Nephron progenitor cell (in vitro differentiated cells): ENCODE data around the gene NDUFV3.
"Not testable (repeated sequence)": the region's sequence is repeated elsewhere in the genome, so short reads cannot be mapped to it uniquely, and the experiment has no call there.

Experiments used
- DNase-seq: peaks from one replicate; pipeline ENCODE4 v3.0.0; 2021
- H3K27ac Mint-ChIP-seq: 2 replicates; pipeline ENCODE4 v1.8.0; 2021; ENCODE audit warnings: mild to moderate bottlenecking, moderate library complexity, mixed read lengths
- H3K27me3 Mint-ChIP-seq: 2 replicates; pipeline ENCODE4 v1.8.0; 2021; ENCODE audit warnings: mild to moderate bottlenecking, low read depth, mixed read lengths; ENCODE audit not compliant: poor library complexity
- H3K36me3 Mint-ChIP-seq: 2 replicates; pipeline ENCODE4 v1.8.0; 2021; ENCODE audit warnings: low read depth, mixed read lengths
- H3K4me1 Mint-ChIP-seq: 2 replicates; pipeline ENCODE4 v1.8.0; 2021; ENCODE audit warnings: mixed read lengths
- H3K4me3 Mint-ChIP-seq: 2 replicates; pipeline ENCODE4 v1.8.0; 2021; ENCODE audit warnings: mild to moderate bottlenecking, moderate library complexity, mixed read lengths
- H3K9me3 Mint-ChIP-seq: 2 replicates; pipeline ENCODE4 v1.8.0; 2021; ENCODE audit warnings: mild to moderate bottlenecking, moderate library complexity, mixed read lengths
- CTCF ChIP-seq: fragments of 200-600 bp; sonication (generic); IDR thresholded peaks from 2 replicates; pipeline ENCODE4 v1.5.0; 2021; ENCODE audit warnings: antibody characterized with exemption

Gene NDUFV3

GRCh38 chr21:42956824-42957630 lies 63.9 kb downstream of the NDUFV3 start:
- no peak for DNase-seq
- no peak for TF ChIP-seq CTCF
- Mint-ChIP-seq H3K27me3 (peaks cover 15% of the 10 kb centered on the region), H3K36me3 (no peaks in the 10 kb centered on the region), H3K4me1 (no peaks in the 10 kb centered on the region), H3K9me3 (peaks cover 9% of the 10 kb centered on the region), H3K27ac (no peak overlapping the region), H3K4me3 (no peak overlapping the region)

- not testable (repeated sequence) for H3K9me3 Mint-ChIP-seq, DNase-seq, H3K27ac Mint-ChIP-seq, H3K4me1 Mint-ChIP-seq, H3K36me3 Mint-ChIP-seq, H3K4me3 Mint-ChIP-seq
- peaks cover 15% of the 10 kb centered on the region for H3K27me3 Mint-ChIP-seq
Observed at GRCh38 chr21:42958122-42958521, 65.0 kb downstream of the NDUFV3 start.

- Mint-ChIP-seq H3K4me3 (no peak overlapping the region), H3K4me1 (no peaks in the 10 kb centered on the region), H3K9me3 (peaks cover 4% of the 10 kb centered on the region), H3K36me3 (no peaks in the 10 kb centered on the region), H3K27me3 (peaks cover 15% of the 10 kb centered on the region), H3K27ac (no peak overlapping the region)
- DNase-seq, result no peak
- TF ChIP-seq CTCF, result no peak
Observed at GRCh38 chr21:42959728-42960127, 66.6 kb downstream of the NDUFV3 start.

- Mint-ChIP-seq H3K27me3 (peaks cover 8% of the 10 kb centered on the region), H3K36me3 (no peaks in the 10 kb centered on the region), H3K4me3 (no peak overlapping the region), H3K27ac (no peak overlapping the region), H3K4me1 (no peaks in the 10 kb centered on the region), H3K9me3 (no peaks in the 10 kb centered on the region)
- no peak for TF ChIP-seq CTCF
- DNase-seq, result no peak
Observed at GRCh38 chr21:42962380-42963007, 69.4 kb downstream of the NDUFV3 start.
